MCF 10A (cell line): ENCODE measurements around the gene OR51S1. TPM values are rescaled to one million over a fixed set of nuclear protein-coding genes. Genes with fewer than 3 reads are reported as not detected.
"Not testable (repeated sequence)": the region's sequence is repeated elsewhere in the genome, so short reads cannot be mapped to it uniquely, and the experiment has no call there.

Experiments
- BruUV-seq: library from RNA; stranded (reverse); fragments of 400-500 nt; replicated peaks from 2 replicates; lab custom pipeline; 2021; lab: Mats Ljungman, UMichigan
- CTCF ChIA-PET: fragments of 300-600 bp; sonication (Branson Sonifier 250); formaldehyde crosslinking; extraction: SDS; loops from one replicate; lab custom pipeline; 2021; ENCODE audit warnings: antibody characterized with exemption, inconsistent platforms; lab: Yijun Ruan, JAX
- POLR2A ChIA-PET: fragments of 300-600, 350-650 bp; sonication (Branson Sonifier 250); formaldehyde crosslinking; extraction: SDS; loops from one replicate; lab custom pipeline; 2020; ENCODE audit warnings: antibody characterized with exemption, inconsistent platforms; lab: Yijun Ruan, JAX
- DNase-seq: peaks from one replicate; pipeline ENCODE4 v3.0.0-alpha.2; 2018; ENCODE audit not compliant: unreplicated experiment
- H3K27ac Mint-ChIP-seq: one replicate; pipeline ENCODE4 v1.8.0; 2022; ENCODE audit warnings: mild to moderate bottlenecking, low read depth, mixed read lengths; ENCODE audit not compliant: unreplicated experiment
- H3K27me3 Mint-ChIP-seq: one replicate; pipeline ENCODE4 v1.8.0; 2022; ENCODE audit warnings: mixed read lengths; ENCODE audit not compliant: insufficient read depth, unreplicated experiment
- H3K36me3 Mint-ChIP-seq: one replicate; pipeline ENCODE4 v1.8.0; 2022; ENCODE audit warnings: mild to moderate bottlenecking, moderate library complexity, mixed read lengths; ENCODE audit not compliant: insufficient read depth, unreplicated experiment
- H3K4me1 Mint-ChIP-seq: one replicate; pipeline ENCODE4 v1.8.0; 2022; ENCODE audit warnings: mixed read lengths; ENCODE audit not compliant: insufficient read depth, unreplicated experiment
- H3K4me3 Mint-ChIP-seq: one replicate; pipeline ENCODE4 v1.8.0; 2022; ENCODE audit warnings: mild to moderate bottlenecking, moderate library complexity, mixed read lengths; ENCODE audit not compliant: unreplicated experiment
- H3K9me3 Mint-ChIP-seq: one replicate; pipeline ENCODE4 v1.8.0; 2022; ENCODE audit warnings: mixed read lengths; ENCODE audit not compliant: unreplicated experiment
- intact Hi-C: fragments of 100-400 bp; cut with micrococcal nuclease; formaldehyde crosslinking; loops from 2 replicates; pipeline ENCODE4 v1.14.1; 2022
- total RNA-seq: library from RNA; stranded (reverse); gene quantifications from 2 replicates; pipeline ENCODE4 v1.2.3, GENCODE V29; 2022
- TF ChIP-seq, protein P1 (sequence below): fragments of 200-600 bp; IDR thresholded peaks from one replicate; pipeline ENCODE4 v1.8.0; 2022; ENCODE audit warnings: antibody characterized with exemption, mild to moderate bottlenecking; ENCODE audit not compliant: unreplicated experiment

The OR51S1 gene
- total RNA-seq, 1 experiment from 2014 or later = not detected

DNA sequence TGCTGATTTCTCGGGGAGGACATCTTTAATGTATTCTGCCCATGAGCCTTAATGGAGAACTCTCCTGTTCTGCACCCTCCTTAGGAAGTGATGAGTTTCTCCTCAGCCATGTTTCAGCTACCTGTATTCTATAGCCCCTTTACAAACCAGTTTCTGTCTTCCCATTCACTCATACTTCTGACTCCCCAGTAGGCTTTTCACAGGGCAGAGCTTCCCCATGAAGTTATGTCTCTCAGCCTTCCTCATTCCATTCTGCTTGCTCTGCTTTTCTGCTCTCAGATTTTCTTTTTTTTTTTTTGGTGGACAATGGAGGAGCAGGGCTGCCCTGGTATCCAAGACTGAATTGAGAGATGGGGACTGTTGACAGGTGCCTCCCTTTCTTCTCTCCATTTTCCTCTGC, 40.5 kb downstream of the OR51S1 start:
- CTCF ChIA-PET = no interaction called here
- H3K4me1 Mint-ChIP-seq = no peaks in the 10 kb centered on the region
- peaks cover 3% of the 10 kb centered on the region for H3K27me3 Mint-ChIP-seq
- no peaks in the 10 kb centered on the region for H3K36me3 Mint-ChIP-seq
- no peaks in the 10 kb centered on the region for H3K9me3 Mint-ChIP-seq
- no TSS peak for BruUV-seq
- POLR2A ChIA-PET = no interaction called here
- no peak overlapping the region for H3K27ac Mint-ChIP-seq
- DNase-seq = no peak
- TF ChIP-seq, protein P1, sequence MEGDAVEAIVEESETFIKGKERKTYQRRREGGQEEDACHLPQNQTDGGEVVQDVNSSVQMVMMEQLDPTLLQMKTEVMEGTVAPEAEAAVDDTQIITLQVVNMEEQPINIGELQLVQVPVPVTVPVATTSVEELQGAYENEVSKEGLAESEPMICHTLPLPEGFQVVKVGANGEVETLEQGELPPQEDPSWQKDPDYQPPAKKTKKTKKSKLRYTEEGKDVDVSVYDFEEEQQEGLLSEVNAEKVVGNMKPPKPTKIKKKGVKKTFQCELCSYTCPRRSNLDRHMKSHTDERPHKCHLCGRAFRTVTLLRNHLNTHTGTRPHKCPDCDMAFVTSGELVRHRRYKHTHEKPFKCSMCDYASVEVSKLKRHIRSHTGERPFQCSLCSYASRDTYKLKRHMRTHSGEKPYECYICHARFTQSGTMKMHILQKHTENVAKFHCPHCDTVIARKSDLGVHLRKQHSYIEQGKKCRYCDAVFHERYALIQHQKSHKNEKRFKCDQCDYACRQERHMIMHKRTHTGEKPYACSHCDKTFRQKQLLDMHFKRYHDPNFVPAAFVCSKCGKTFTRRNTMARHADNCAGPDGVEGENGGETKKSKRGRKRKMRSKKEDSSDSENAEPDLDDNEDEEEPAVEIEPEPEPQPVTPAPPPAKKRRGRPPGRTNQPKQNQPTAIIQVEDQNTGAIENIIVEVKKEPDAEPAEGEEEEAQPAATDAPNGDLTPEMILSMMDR = no peak
- no peak overlapping the region for H3K4me3 Mint-ChIP-seq
- intact Hi-C loops = no loop called here

DNA sequence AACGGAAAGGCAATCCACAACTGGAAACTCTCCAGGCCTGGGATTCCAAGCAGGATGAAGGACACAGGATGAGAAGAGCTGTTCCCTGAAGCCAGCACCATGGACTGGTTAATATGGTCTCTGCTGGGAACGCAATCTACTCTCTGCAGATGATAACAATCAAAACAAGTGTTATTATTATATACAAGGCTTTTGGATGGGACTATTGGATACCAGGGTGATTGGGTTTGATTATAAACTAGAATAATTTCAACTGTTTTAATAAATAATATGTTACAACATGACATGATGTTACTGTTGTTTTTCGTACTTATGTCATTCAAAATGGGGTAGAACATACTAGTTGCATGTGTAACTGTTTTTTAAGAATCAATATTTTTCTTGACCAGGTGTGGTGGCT, 44.7 kb downstream of the OR51S1 start, which contains the start of gene OR52R1:
Gene OR52R1, minus strand, starts transcription at position 101 of the 400 bp plus-strand sequence. Its CDS starts 0 bp downstream, at position 101.
- H3K36me3 Mint-ChIP-seq = no peaks in the 10 kb centered on the region
- DNase-seq = no peak
- H3K4me1 Mint-ChIP-seq = no peaks in the 10 kb centered on the region
- no peak within 1 kb of the TSS for H3K27ac Mint-ChIP-seq
- H3K27me3 Mint-ChIP-seq = no peaks in the 10 kb centered on the region
- no peak within 1 kb of the TSS for H3K4me3 Mint-ChIP-seq
- TF ChIP-seq, protein P1 = no peak
- POLR2A ChIA-PET = no interaction called here
- CTCF ChIA-PET = interaction anchor here (0.7 to 1.1 kb wide), 2 partner anchors 167 to 403 kb away, joined by 3 to 7 read pairs; partner anchors contain the start of gene OR51D1
- intact Hi-C loops = no loop called here
- no TSS peak for BruUV-seq
- H3K9me3 Mint-ChIP-seq = peaks cover 8% of the 10 kb centered on the region

DNA sequence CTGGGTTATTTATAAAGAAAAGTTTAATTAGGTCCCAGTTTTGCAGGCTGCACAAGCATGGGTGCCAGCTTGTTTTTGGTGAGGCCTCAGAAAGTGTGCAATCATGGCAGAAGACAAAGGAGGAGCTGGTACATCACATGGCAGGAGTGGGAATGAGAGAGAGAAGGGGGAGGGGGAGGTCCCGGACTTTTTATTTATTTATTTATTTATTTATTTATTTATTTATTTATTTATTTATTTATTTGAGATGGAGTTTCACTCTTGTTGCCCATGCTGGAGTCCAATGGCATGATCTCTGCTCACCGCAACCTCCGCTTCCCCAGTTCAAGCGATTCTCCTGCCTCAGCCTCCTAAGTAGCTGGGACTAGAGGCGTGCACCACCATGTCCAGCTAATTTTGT, 47.7 kb downstream of the OR51S1 start:
- H3K4me1 Mint-ChIP-seq, BruUV-seq, intact Hi-C loops, H3K27ac Mint-ChIP-seq, CTCF ChIA-PET, DNase-seq, H3K36me3 Mint-ChIP-seq, H3K4me3 Mint-ChIP-seq, H3K9me3 Mint-ChIP-seq, H3K27me3 Mint-ChIP-seq: not testable (repeated sequence)
- POLR2A ChIA-PET = interaction anchor here (0.8 kb wide), 1 partner anchor 9 kb away, joined by 3 read pairs; no protein-coding TSS in a partner anchor

DNA sequence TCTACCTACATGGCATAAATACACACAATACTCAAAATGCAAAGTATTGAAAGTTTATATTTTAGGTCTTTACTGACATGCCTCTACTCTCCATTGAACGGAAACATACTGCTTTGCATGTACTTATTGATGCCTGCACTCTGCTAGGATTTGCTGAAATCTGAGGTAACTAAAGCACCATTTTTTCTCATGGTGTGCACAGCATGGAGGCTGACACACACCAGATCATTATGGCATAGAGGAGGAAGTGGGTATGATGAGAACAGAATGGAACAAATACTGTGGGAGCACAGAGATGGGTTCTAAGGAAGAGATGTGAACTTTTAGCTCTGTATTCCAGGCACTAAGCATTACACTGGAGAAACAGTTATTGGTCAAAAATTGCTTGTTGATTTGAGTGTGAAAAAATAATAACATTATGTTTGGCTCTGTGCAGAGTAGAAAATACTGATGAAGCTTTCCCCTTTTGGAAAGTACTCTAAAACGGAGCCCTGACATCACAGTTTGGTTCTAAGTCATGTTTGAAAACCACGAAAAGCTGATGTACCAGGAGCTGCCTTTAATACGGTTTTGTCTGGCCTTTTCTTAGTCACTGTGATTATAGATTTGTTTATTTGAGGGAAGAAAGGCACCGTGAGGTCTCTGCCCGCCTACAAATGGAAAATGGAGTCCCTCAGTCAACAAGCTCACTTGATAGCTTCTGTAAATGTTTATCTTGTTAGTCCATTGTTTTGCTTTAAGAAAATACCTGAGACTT, 50.4 kb downstream of the OR51S1 start:
- Mint-ChIP-seq H3K27me3 (peaks cover 10% of the 10 kb centered on the region), H3K9me3 (peaks cover 13% of the 10 kb centered on the region), H3K4me3 (no peak overlapping the region), H3K4me1 (no peaks in the 10 kb centered on the region), H3K27ac (no peak overlapping the region), H3K36me3 (no peaks in the 10 kb centered on the region)
- ChIA-PET CTCF (interaction anchor here (0.5 to 1.8 kb wide), 2 partner anchors 10 to 119 kb away, joined by 3 read pairs; no protein-coding TSS in a partner anchor), POLR2A (no interaction called here)
- BruUV-seq = no TSS peak
- TF ChIP-seq, protein P1 = no peak
- intact Hi-C loops = no loop called here
- DNase-seq = no peak

Other genes with a start within 250 kb of the OR51S1 start
- gene TRIM68, start 241.0 kb downstream of the OR51S1 start, total RNA-seq = 7.9 and 9.0 TPM in 2 replicates
- gene OR51D1, start 211.7 kb downstream of the OR51S1 start, total RNA-seq = not detected in 2 replicates
- gene OR51E1, start 205.2 kb downstream of the OR51S1 start, total RNA-seq = not detected in 2 replicates
- not detected in 2 replicates for gene OR51E2, start 151.4 kb downstream of the OR51S1 start, total RNA-seq
- gene MMP26, start 144.4 kb downstream of the OR51S1 start, total RNA-seq = not detected in 2 replicates
- not detected in 2 replicates for gene OR51F1, start 79.3 kb downstream of the OR51S1 start, total RNA-seq
- gene OR52R1, start 44.8 kb downstream of the OR51S1 start, total RNA-seq = not detected in 2 replicates
- gene OR51F2, start 27.9 kb downstream of the OR51S1 start, total RNA-seq = not detected in 2 replicates
- not detected in 2 replicates for gene OR51T1, start 32.7 kb upstream of the OR51S1 start, total RNA-seq
- not detected in 2 replicates for gene OR51A7, start 54.6 kb upstream of the OR51S1 start, total RNA-seq
- not detected in 2 replicates for gene OR51G2, start 70.1 kb upstream of the OR51S1 start, total RNA-seq
- gene OR51G1, start 75.1 kb upstream of the OR51S1 start, total RNA-seq = not detected in 2 replicates
- not detected in 2 replicates for gene OR51A4, start 98.4 kb upstream of the OR51S1 start, total RNA-seq
- not detected in 2 replicates for gene OR51A2, start 106.5 kb upstream of the OR51S1 start, total RNA-seq
- not detected in 2 replicates for gene OR51L1, start 145.6 kb upstream of the OR51S1 start, total RNA-seq
- gene OR52J3, start 197.3 kb upstream of the OR51S1 start, total RNA-seq = not detected in 2 replicates
- not detected in 2 replicates for gene OR52E2, start 210.4 kb upstream of the OR51S1 start, total RNA-seq
- gene OR52E1, start 220.4 kb upstream of the OR51S1 start, total RNA-seq = not detected in 2 replicates